ENCODE results near the gene SLC44A4.
A peak's percentile ranks its signal among the peaks of the same experiment; 100 is the strongest.

Gene SLC44A4

GRCh38 chr6:31901415-31901952, 22.7 kb upstream of the SLC44A4 start:
- peak; percentile 64 for DNase-seq (ENCODE audit: low read depth)

GRCh38 chr6:31900917-31901414, 22.2 kb upstream of the SLC44A4 start:
- DNase-seq (ENCODE audit: low read depth): peak; percentile 21

DNA sequence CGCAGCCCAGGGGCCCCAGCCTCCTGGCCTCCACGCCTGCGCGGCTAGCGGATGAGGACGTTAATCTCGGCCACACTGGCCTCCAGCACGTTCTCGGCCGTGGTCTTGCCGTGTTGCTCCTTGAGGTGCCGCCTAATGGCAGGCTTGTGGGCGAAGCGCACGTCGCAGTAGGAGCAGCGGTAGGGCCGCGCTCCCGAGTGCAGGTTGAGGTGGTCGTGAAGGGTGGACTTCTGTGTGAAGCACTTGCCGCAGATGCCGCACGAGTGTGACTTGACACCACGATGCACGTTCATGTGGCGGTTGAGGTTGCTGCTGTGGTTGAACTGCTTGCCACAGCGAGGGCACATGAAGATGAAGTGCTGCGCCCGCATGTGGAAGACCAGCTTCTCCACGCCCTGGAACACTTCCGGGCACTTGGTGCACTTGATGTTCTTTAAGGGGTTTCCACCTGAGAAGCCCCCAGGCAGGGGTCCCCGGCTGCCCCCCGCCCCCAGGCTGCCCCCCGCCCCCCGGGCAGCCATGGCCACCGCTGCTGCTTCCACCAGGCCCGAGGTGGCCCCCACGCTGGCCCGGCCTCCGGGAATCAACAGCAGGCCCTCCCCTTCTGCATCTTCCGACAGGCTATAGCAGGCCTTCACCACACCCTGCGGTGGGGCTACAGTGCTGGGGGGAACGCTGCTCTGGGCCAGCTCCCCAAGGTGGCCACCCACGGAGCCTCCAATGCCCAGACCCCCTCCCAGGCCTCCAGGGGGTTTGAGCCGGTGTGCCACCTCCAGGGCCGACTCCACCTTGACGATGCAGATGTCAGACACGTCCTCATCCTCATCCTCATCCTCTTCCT, 21.3 kb upstream of the SLC44A4 start:
- no peak for DNase-seq (ENCODE audit: low read depth)

- DNase-seq (ENCODE audit: low read depth): no peak
These were observed 20.4 kb upstream of the SLC44A4 start for GRCh38 chr6:31899215-31899614.

DNA sequence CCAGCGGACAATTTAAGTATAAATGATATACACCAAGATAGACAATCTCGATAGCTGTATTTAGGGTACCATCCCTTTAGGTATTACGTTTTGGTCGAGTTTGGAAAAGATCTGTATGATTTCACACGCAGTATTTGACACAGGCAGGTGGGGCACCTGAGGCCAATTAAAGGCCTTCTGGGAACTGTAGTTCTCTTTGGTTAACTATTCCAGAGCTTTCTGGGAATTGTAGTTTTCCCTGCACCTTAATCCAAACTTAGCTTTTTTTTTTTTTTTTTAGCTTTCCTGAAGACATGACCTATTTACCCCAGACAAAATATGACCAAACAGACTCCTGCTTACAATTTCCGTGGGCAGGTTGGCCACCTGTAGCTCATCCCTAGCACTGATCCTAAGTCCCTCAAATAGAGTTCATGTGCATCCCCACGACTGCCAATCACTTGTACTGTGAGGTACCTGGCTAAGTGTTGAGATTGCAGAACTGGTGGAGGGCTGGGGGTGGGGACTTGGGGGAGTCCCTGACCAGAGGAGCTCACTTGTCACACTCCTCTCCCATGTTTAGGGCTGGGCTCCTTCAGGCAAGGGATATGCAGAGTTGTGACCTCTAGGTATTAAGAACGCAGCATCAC, 19.7 kb upstream of the SLC44A4 start:
- peak; percentile 36 for DNase-seq (ENCODE audit: low read depth)

- peak; percentile 80 for DNase-seq (ENCODE audit: low read depth)
These were observed 19.0 kb upstream of the SLC44A4 start, which contains the start of gene EHMT2 for GRCh38 chr6:31897612-31898382. TSS of gene EHMT2 (minus strand) at chr6:31897698. CDS start at chr6:31897677, 21 bp downstream.

- no peak for DNase-seq (ENCODE audit: low read depth)
These were observed 18.2 kb upstream of the SLC44A4 start for GRCh38 chr6:31896856-31897611.

DNA sequence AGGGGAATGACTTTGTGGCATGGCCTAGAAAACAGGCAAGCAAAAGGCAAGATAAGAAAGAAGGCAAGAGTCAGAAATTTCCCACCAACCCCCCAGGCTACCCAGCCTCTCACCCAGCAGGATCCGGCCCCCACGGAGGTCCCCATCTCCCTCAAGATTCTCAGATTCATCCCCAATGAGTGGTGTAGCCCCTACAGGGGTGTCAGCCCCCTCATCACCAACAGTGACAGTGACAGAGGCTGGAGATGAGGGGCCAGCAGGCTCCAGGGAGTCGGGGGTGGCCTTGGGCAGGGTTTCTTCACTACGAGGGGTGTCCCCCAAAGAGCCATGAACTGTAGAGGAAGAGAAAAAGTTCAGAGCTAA, 17.7 kb upstream of the SLC44A4 start:
- no peak for DNase-seq (ENCODE audit: low read depth)

DNA sequence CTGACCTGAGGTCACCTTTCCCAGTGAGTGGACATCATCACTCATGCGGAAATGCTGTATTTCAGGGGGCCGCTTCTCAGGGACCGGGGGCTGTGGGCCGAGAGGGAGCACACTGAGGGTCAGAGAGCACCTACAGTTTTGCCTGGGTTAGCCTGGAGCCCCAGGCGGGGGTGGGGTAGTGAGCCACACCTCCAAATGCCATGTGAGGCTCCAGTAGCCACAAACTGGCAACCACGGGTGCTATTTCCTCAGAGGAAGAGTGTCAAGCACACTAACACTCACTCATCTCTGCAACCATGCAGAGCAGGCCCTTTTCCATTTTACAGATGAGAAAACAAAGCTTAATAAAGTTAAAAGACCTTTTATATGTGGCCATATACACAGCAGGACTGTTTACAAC, 14.0 kb upstream of the SLC44A4 start:
- no peak for DNase-seq (ENCODE audit: low read depth)

DNA sequence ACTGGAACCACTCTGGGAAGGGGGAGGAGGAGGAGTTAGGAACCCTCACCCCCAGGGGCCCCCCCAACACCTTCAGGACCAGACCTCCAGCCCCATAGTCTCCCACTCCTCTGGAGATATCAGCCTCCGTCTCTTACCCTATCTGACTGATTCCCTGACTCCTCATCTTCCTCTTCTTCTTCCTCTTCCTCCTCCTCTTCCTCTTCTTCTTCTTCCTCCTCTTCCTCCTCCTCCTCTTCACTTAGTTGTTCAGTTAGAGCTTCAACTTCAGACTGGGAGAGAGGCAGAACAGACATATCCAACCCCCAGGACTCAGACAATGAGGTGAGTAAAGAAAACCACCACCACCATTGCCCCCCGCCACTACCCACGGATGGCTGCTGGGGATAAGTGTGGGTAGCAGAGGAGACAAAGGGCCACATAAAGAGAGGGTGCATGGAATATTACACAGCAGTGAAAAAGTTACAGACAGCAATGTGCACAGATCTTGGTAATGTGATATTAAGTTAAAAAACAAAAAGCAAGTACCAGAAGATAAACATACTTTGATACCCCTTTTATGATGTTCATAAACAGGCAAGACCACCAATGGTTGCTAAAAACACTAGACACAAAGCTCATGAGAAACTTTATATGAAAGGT, 10.7 kb upstream of the SLC44A4 start:
- DNase-seq (ENCODE audit: low read depth): no peak

- DNase-seq (ENCODE audit: low read depth): no peak
These were observed 9.8 kb upstream of the SLC44A4 start for GRCh38 chr6:31888276-31889258.

DNA sequence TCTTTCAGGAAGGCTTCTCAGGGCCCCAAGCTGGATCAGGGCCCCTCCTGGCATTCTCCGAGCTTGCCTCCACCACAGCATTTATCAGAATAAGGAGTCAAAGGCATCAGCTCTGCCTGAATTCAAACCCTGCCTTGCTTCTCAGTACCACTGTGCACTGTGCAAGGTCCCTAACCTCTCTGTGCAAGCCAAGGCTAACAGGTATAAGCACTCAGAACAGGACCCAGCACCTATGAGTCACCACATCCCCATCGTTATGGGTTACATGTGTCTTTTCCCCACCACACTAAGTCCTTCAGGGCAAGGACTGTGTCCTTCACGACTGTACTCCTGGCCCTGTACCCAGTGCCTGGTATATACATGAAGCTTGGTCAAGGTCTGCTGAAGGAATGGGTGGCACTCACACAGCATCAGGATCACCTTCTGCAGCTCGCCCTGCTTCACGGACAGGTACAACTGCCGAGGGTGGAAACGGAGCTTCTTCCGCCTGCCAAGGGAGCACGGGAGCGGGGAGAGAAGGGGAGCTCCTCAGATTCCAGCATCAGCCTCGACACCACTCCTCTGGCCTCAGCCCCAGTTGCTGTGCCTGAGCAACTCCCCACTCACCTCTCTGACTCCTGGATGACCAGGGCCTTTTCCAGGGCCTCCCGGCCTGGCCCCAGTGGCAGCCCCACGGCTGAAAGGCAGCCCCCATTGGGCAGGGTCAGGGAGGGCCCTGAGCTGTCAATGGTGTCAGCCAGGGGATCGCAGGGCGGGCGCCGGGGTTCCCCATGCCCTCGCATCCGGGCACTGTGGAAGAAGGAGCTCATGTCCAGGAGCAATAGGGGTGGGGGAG, 8.6 kb upstream of the SLC44A4 start:
- no peak for DNase-seq (ENCODE audit: low read depth)

DNA sequence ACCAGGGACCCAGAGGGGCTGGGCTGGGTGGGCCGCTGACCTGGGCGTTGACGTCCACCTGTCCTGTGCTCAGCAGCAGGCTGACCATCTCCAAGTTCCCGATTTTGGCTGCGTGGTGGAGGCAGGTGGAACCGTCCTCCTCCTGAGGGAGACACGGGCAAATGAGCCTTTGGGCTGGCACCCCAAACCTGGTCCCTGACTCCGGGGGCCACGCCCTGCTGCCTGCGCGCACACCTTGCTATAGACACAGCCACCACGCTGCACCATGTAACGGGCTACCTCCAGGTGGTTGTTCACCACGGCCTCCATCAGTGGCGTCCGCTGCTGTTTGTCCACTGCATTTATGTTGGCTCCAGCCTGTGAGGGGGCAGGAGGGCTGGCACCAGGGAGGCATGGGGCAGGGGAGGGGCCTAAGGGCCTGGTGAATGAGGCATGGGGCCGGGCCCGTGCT, 7.8 kb upstream of the SLC44A4 start:
- DNase-seq (ENCODE audit: low read depth): no peak

DNA sequence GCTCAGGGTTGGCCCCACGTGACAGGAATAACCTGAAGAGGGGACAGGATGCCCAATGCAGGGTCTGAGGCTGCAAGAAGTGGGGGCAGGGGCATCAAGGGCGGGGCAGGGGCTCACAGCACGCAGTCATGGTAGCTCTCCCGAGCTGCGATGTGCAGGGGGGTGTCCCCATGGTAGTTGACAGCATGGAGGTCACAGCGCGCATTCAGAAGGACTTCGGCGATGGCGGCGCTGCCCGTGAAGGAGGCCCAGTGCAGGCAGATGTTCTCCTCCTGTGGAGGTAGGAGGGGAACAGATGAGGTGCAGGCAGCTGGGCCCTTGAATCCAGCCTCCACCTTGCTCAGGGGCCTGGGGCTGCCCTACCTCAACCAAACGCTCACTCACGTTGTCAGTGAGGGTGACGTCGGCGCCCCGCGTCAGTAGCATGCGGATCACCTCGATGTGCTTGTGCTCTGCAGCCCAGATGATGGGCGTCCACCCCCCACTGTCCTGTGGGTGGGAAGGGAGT, 5.8 kb upstream of the SLC44A4 start:
- no peak for DNase-seq (ENCODE audit: low read depth)

DNA sequence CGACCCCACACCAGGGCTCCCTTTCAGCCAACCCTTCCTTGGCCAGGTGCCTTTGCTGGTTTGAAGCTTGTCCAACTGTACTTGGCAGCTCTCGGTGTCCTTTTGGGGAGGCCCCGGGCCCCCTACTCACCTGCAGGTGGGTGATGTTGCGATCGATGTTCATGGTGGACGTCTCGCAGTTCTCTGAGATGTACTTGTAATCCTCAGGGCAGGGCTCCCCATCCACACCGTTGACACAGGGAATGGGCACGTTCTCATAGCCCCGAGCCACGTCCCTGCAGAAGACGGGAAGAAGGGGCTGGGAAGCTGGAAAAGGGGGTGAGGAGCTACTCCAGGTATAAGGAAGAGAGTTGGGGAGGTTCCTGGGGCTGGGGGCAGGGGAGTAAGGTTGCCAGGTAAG, 4.9 kb upstream of the SLC44A4 start:
- DNase-seq (ENCODE audit: low read depth): no peak

DNA sequence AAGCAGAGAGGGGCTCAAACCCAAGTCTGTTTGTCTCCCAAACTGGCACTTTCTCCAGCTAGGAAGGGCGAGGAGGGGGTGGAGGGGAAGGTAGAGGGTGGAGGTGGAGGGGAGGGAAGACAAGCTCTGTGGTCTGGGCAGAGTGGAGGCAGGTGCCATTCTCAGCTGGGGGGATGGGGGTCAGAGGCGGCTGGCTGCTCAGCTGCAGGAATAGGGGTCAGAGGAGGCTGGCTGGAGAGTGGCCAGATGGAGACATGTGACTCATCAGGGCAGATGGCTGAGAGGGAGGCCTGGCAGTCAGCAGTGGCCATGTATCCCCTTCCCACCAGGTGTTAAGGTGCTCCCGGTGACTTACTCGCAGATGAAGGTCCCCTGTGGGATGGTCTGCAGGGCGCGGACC, 3.5 kb upstream of the SLC44A4 start:
- peak; percentile 40 for DNase-seq (ENCODE audit: low read depth)

- no peak for DNase-seq (ENCODE audit: low read depth)
These were observed 2.5 kb upstream of the SLC44A4 start for GRCh38 chr6:31881136-31881859.

- DNase-seq (ENCODE audit: low read depth): no peak
These were observed 1.8 kb upstream of the SLC44A4 start for GRCh38 chr6:31880616-31881015.

Data from iris pigment epithelial cell (primary cell).